GM21390 (cell line): Measurements from ENCODE around the gene SEZ6.

Experiments
- ATAC-seq: cut with Tn5 transposase; IDR thresholded peaks from one replicate; pipeline ENCODE4 v1.9.1; 2021; ENCODE audit not compliant: unreplicated experiment

Gene SEZ6, protein sequence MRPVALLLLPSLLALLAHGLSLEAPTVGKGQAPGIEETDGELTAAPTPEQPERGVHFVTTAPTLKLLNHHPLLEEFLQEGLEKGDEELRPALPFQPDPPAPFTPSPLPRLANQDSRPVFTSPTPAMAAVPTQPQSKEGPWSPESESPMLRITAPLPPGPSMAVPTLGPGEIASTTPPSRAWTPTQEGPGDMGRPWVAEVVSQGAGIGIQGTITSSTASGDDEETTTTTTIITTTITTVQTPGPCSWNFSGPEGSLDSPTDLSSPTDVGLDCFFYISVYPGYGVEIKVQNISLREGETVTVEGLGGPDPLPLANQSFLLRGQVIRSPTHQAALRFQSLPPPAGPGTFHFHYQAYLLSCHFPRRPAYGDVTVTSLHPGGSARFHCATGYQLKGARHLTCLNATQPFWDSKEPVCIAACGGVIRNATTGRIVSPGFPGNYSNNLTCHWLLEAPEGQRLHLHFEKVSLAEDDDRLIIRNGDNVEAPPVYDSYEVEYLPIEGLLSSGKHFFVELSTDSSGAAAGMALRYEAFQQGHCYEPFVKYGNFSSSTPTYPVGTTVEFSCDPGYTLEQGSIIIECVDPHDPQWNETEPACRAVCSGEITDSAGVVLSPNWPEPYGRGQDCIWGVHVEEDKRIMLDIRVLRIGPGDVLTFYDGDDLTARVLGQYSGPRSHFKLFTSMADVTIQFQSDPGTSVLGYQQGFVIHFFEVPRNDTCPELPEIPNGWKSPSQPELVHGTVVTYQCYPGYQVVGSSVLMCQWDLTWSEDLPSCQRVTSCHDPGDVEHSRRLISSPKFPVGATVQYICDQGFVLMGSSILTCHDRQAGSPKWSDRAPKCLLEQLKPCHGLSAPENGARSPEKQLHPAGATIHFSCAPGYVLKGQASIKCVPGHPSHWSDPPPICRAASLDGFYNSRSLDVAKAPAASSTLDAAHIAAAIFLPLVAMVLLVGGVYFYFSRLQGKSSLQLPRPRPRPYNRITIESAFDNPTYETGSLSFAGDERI

DNA sequence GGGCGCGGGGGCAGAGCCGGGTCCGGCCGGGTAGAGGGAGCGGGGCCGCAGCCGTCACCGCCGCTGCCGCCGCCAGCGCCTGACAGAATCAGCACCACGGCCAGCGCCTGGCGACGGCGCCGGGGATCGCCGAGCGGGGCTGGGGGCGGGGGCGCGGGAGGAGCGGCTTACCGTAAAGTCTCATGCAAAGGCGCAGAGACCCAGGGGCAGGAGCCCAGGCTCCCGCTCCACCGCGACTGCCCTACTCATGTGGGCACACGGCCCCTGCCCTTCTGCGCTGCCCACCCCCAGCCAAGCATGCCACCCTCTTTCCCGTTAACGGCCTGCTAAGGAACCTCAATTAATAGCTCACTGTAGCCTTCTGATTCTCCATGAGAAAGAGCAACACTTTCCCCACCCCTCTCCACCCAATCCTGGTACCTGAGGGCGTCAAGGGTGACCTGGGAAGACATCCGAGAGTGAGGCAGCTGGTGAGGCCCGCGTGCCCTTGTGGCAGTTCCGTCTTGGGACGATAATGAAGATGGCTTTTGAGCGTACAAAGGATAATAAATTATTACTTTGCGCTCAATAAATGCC is at the start of gene SEZ6:
TSS of gene SEZ6 (minus strand) at position 98 of the 576 bp plus-strand sequence. CDS start 164 bp downstream, outside the sequence.
- no peak for ATAC-seq

DNA sequence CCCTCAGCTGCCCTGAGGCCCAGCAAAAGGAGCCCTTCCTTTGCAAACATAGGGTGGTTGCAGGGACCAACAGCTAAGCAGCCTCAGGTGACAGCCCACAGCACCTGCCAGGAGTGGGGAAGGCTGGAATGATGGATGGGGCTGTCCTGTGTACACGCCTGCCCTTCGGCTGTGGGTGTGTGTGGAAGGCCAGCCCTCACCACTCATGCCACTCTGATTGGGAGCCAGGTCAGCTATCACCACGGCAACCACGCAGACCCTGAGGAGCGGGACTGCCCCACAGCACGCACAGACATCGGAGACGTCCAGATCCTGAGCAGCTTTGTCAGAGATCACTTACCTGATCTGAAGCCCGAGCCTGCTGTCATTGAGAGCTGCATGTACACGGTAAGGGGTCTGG is 49.0 kb upstream of the SEZ6 start:
- no peak for ATAC-seq

DNA sequence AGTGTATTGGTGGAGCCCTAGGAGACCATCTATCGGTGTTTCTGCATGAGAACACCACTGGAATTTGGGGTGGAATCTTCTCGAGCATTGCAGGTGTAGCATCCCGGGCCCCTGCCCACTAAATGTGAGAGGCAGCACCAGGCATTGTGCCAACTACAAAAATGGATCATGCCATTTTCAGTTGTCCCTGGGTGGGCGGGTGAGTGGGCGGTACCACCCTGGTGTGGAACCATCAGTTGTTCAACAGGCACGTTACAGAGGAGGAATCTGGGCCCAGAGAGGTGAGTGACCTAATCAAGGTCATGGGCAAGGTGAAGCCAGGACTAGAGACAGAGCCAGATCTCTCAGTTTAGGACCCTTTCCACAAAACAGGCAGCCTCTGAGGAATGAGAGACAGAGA is 45.9 kb upstream of the SEZ6 start:
- no peak for ATAC-seq

DNA sequence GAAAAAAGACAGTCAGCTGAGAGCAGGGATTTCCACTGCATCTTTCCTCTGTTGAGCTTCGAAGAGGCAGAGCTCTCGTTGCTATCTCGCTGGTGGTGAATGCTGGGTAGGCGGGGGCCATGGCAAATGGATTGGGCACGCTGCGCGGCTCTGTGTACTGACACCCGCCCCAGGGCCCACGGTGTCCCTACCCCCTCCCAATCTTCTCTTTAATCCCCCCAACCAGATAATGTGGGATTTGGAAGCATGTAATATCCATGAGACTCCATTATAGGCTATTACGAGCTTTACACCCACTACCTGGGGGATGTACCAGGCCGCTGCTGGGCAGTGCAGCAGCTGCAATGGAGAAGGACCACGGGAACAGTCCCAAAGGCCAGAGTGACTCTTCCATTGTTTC is 45.4 kb upstream of the SEZ6 start:
- no peak for ATAC-seq

DNA sequence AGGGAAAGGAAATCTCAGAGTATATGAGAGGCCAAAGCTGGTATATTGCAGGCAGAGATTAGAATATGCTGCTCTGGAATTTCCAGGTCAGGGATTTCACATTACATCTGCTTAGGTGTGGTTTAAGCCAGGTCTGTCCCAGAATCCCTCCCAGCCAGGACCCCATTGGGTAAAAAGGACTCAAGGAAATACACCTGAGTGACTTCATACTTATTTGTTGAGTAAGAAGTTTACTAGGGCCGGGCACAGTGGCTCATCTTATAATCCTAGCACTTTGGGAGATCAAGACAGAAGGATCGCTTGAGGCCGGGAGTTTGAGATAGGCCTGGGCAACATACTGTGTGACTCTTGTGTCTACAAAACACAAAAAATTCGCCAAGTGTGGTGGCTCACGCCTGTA is 44.3 kb upstream of the SEZ6 start:
- no peak for ATAC-seq

DNA sequence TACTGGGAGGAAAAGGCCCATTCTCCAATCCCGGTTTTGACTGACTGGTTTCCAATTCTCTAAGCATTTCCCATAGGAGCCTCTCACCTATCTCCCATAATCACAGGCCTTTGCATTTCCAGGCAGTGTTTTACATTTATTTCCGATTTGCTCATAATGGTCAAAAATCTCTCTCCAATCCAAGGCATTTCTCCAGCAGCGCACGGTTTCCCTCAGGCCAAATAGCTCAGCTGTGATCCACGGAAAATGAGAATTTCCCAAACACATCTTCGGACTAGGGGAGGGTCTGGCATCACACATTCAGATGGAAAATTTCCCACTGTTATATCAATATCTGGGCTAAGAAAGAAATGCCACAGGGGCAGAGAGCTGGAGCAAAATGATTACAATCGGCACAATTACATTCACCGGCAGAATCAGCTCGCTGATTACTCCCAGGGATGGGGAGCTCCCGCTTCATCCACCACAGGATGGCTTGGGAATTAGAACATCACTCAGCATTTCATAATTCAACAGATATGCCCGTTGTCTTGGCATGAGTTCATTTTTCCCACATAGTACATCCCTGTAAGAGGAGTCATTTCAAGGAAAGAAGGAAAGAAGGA is 43.8 kb upstream of the SEZ6 start:
- no peak for ATAC-seq

DNA sequence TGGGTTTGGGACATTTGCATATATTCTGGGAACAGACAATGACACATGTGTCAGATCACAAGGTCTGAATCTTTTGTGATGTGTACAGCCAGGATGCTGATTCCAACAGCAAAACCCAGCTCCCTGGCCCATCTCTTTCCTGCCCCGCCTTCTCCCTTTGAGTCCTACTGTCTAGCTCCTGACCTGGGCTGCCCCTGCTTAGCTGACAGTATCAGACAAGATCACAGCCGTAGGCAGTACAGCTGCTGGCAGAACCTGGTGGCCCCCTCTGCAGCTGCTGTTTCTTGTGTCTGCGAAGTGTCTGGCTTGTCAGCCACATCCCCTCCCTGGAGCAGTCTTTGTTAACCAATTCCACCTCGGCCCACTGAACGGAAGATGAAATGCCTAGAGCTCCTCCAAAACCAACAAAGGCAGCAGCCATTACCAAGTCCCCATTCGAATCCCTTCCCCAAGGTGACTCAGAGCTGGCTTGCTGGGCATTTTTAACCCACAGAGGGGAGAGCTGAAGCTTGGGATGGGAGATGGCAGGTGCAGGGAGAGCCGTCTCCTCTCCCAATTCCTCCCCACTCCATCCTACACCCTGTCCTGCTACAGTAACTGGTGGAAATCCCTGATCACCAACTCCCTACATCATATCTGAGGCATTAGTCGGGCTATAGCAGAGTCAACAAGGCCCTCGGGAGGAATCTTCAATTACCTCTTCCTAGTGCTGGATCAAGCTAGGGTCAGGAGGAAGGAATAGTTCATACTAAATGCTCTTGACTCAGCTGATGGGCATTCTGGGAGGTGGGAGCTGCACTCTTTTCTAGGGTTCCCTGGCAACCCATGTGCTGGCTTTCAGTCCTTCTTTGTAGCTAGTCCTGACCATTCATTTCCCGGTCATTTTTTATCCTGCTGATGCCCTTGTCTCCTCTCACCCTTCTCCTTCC is 42.9 kb upstream of the SEZ6 start:
- ATAC-seq: no peak

DNA sequence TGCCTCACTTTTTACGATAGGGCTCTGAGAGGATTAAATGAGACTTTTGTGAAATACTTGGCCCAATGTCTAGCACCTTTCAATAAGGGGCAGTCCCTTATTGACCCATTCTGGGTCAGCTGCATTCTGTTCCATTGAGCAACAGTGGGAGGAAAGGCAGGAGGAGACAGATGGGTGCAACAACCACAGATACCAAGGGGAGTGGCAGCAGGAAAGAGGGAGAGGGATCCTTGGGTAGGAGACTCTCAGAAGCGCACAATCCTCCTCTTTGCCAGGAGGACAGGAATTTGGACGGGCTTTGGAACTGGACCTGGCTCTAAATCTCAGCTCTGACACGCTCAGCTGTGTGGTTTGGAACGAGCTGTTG is 40.6 kb upstream of the SEZ6 start:
- ATAC-seq: no peak

DNA sequence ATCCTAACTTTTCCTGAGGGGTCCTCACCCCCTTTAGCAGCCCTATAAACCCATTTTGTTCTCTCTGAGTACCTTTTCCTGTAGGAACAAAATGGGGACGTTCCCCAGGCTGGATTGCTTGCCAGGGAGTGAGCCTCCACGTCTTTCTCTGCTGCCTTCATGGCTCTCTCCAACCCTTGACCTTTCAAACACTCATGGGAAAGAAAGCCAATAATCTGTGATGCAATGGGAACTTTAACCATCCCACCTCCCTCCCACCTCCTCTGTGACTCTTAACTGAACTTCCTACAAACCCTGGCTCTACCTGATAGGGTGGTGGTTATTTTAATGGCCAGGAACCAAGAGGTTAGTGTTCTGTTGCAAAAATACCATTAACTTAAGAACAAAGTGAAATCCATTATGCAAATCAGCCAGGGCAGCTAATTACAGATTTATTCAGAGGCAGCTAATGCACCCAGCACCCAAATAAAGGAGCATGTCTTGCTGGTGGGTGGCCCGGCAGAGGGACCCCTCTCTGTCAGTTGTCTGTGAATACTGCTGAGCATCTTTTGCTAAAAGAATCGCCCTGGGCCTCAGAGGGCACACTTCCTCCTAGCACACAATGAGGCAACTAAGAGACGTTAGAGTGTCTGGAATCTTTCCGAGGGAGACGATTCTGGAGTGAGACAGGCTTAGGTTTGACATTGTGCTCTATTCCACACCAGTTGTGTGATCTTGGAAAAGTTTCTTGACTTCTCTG is 40.1 kb upstream of the SEZ6 start:
- no peak for ATAC-seq

DNA sequence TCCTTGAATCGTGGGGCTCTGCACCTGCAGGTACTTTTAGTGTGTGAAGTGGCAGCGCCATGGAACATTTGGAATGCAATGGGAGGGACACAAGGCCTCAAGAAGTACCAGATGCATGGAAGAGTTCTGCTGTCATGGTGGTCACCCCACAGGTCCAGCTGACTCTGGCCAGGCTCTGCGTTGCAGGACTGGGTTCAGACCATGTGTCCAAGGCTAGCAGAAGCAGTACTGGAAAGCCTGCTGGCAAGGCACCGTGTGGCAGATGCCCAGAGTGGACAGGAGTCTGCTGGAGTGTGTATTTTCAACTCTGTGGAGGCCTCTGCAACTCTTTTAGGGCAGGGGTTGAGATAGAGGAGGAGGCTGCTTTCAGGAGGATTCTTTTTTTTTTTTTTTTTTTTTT is 39.2 kb upstream of the SEZ6 start:
- no peak for ATAC-seq

DNA sequence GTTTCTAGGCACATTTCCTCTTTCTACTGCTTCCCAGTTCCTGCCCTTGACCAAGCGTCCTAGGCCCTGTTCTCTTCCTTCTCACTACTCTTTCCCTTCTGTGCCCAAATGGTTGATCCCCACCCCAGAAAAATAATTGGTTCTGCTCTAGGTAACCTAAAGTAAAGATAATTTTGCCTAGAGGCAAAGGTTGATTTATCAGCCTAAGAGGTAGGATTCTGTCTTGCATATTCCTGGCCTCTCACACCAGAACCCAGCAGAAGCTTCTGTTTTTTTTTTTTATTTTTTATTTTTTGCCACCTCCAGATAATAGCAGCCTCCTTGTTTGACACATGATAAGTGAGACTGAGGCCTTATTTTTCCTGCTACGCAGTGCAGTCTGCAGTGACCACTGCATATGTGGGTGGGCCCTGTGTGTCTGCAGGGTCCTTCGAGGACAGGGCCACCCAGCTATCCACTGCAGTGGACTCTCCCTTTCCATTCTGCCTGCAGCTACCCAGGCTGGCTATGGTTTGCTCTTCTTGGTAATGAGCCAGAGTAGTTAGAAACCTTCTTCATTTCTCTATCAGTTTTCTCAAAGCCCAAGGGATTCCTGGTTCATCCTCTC is 37.8 kb upstream of the SEZ6 start:
- no peak for ATAC-seq

DNA sequence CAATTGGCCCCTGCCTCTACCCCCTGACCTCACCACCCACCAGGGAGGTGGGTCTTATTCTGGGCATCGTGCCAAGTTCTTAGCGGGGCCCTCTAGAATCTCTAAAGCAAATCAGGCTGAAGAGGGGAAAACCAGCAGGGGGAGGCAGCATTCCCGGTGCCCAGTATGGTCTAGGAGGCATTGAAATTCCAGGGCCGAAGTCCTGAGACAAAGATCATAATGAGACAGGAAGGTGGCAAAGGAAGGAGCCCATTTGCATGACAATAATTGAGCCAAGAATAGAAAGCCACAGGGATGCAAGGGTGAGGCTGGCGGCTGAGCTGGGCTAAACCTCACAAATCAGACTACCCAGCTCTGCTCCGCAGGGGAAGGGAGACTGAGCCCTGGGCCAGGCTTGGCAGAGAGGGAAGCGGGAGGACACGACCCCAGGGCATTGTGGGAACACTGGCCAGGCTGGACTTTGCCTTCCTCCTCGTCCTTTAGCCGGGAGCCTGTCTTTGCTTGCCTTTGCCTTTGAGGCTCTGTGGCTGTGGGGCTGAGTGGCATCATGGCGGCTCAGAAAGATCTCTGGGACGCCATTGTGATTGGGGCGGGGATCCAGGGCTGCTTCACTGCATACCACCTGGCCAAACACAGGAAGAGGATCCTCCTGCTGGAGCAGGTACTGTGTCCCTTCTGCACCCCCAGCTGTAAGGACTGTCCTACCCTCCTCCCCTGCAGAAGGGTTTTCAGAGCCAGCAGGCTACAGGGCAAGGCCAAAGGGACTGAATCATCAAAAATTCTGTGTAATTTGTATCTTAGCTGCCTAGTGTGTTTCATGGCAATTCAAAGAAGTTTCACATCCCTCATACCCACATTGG is 37.1 kb upstream of the SEZ6 start, which contains the start of gene PIPOX:
TSS of gene PIPOX (plus strand) at position 463 of the 860 bp plus-strand sequence. CDS start at position 548, 85 bp downstream.
- ATAC-seq: no peak

DNA sequence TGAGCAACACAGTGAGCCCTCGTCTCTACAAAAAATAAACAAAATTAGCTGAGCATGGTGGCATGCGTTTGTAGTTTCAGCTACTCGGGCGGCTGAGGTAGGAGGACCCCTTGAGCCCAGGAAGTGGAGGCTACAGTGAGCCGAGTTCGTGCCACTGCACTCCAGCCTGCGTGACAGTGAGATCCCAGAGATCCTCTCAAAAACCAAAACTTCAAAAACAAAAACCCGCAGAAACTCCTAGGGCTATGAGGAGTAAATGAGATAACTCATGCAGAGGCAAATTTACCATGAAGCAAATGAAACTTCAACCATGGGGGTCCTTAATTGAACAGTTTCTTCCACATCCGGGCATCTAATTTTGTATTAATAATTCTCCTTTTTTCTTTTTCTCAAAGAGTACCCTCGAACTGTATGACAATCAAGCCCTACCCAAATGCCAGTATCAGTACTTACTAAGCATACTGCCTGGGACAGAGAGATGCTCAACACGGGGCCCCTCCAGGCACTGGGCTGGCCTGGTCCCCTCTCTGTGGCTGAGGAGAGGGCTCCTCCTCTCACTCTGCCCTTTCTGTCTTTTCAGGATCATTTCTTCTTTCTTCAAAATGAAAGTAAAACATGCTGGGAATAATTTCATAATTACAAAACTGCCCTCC is 36.3 kb upstream of the SEZ6 start:
- no peak for ATAC-seq

DNA sequence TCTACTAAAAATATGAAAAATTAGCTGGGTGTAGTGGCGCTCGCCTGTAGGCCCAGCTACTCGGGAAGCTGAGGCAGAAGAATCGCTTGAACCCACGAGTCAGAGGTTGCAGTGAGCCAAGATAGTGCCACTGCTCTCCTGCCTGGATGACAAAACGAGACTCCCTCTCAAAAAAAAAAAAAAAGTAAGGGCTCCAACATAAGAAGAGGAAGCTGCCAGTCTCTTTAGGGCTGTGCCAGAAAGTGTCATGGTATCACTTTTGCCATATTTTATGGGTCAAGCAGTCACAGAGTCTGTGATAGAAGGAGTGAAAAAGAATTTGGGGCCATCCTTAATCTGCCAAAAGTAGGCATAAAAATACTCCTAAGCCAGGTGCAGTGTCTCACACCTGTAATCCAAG is 35.7 kb upstream of the SEZ6 start:
- no peak for ATAC-seq

DNA sequence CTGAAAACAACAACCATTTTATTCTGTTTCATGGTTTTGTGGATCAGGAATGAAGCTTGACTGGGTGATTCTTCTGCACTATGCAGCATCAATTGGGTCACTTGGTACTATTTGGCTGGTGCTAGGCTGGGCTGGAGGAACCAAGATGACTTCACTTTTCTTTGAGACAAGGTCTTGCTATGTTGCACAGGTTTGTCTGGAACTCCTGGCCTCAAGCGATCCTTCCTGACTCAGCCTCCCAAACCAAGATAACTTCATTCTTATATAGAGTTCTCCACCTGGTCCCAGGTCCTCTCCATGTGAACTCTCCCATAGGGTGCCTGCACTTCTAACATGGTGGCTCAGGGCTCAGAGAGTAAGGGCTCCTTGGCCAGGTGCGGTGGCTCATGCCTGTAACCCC is 35.3 kb upstream of the SEZ6 start:
- no peak for ATAC-seq

DNA sequence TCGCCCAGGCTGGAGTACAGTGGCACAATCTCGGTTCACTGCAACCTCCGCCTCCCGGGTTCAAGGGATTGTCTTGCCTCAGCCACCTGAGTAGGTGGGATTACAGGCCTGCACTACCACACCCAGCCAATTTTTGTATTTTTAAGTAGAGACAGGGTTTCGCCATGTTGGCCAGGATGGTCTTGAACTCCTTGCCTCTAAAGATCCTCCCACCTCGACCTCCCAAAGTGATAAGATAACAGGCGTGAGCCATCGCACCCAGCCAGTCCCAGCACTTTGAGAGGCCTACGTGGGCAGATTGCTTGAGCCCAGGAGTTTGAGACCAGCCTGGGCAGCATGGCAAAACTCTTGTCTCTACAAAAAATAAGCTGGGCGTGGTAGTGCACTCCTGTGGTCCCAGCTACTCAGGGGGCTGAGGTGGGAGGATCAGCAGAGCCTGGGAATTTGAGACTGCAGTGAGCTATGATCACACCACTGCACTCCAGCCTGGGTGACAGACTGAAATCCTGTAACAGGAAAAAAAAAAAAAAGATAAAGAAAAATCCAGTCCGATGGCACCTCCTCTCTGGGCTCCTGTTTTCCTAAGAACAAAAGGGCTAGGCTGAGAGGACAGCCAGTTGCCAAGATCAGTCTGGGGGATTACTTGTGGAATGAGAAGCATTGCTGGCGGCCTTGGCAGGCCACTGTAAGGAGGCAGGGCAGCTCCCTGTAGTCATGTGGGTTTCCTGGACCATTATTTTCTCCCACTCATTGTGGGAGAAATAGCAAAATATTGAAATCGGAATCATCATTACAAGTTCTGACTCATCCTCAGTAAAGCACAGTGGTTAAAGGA is 34.1 kb upstream of the SEZ6 start:
- ATAC-seq: no peak
